ENCODE data around the gene UACA.

GRCh38 chr15:70702584-70702983 lies 60.8 kb downstream of the UACA start:
- TF ChIP-seq POLR2AphosphoS5 (IDR thresholded peaks at IDR 0.05) = no peak
- no peak for TF ChIP-seq EP300 (IDR thresholded peaks at IDR 0.05)
- TF ChIP-seq CTCF (IDR thresholded peaks at IDR 0.05) = no peak

Data from stomach (tissue), 4 donors.